ENCODE measurements around the gene NOL9. TPM values are rescaled to one million over a fixed set of nuclear protein-coding genes. Genes with fewer than 3 reads are reported as not detected.

Gene NOL9
- total RNA-seq, 1 donor from 2014 or later: 34.5 TPM

- H3K27ac Mint-ChIP-seq (ENCODE audit: unreplicated experiment): no peak overlapping the region
- no peak for DNase-seq
- H3K27me3 Mint-ChIP-seq (ENCODE audit: unreplicated experiment): peaks cover 9% of the 10 kb centered on the region
- H3K4me3 Mint-ChIP-seq (ENCODE audit: unreplicated experiment): no peak overlapping the region
- no peak for TF ChIP-seq CTCF (IDR thresholded peaks at IDR 0.05; ENCODE audit: partially characterized antibody, unreplicated experiment)
- H3K9me3 Mint-ChIP-seq (ENCODE audit: unreplicated experiment): peaks cover 10% of the 10 kb centered on the region
- H3K36me3 Mint-ChIP-seq (ENCODE audit: unreplicated experiment): peaks cover 10% of the 10 kb centered on the region
- peaks cover 6% of the 10 kb centered on the region for H3K4me1 Mint-ChIP-seq (ENCODE audit: low read depth, unreplicated experiment)
Measured at GRCh38 chr1:6572653-6573383, 18.5 kb upstream of the NOL9 start.

- Mint-ChIP-seq H3K27ac (ENCODE audit: unreplicated experiment) (no peak overlapping the region), H3K9me3 (ENCODE audit: unreplicated experiment) (peaks cover 10% of the 10 kb centered on the region), H3K36me3 (ENCODE audit: unreplicated experiment) (peaks cover 10% of the 10 kb centered on the region), H3K4me1 (ENCODE audit: low read depth, unreplicated experiment) (peaks cover 6% of the 10 kb centered on the region), H3K4me3 (ENCODE audit: unreplicated experiment) (no peak overlapping the region), H3K27me3 (ENCODE audit: unreplicated experiment) (peaks cover 9% of the 10 kb centered on the region)
- DNase-seq: no peak
- TF ChIP-seq CTCF (IDR thresholded peaks at IDR 0.05; ENCODE audit: partially characterized antibody, unreplicated experiment): no peak
Measured at GRCh38 chr1:6570987-6571386, 16.7 kb upstream of the NOL9 start.

GRCh38 chr1:6570100-6570499, 15.8 kb upstream of the NOL9 start:
- Mint-ChIP-seq H3K9me3 (ENCODE audit: unreplicated experiment) (peaks cover 10% of the 10 kb centered on the region), H3K27ac (ENCODE audit: unreplicated experiment) (no peak overlapping the region), H3K4me3 (ENCODE audit: unreplicated experiment) (no peak overlapping the region), H3K27me3 (ENCODE audit: unreplicated experiment) (peaks cover 9% of the 10 kb centered on the region), H3K36me3 (ENCODE audit: unreplicated experiment) (peaks cover 10% of the 10 kb centered on the region), H3K4me1 (ENCODE audit: low read depth, unreplicated experiment) (peaks cover 6% of the 10 kb centered on the region)
- no peak for DNase-seq
- TF ChIP-seq CTCF (IDR thresholded peaks at IDR 0.05; ENCODE audit: partially characterized antibody, unreplicated experiment): no peak

GRCh38 chr1:6569033-6569432, 14.7 kb upstream of the NOL9 start:
- no peak for DNase-seq

More at GRCh38 chr1:6569033-6569432, 14.7 kb upstream of the NOL9 start:
- H3K9me3 Mint-ChIP-seq (ENCODE audit: unreplicated experiment): peaks cover 7% of the 10 kb centered on the region
- H3K36me3 Mint-ChIP-seq (ENCODE audit: unreplicated experiment): peaks cover 10% of the 10 kb centered on the region
- peaks cover 9% of the 10 kb centered on the region for H3K27me3 Mint-ChIP-seq (ENCODE audit: unreplicated experiment)
- no peak overlapping the region for H3K27ac Mint-ChIP-seq (ENCODE audit: unreplicated experiment)
- H3K4me3 Mint-ChIP-seq (ENCODE audit: unreplicated experiment): no peak overlapping the region
- H3K4me1 Mint-ChIP-seq (ENCODE audit: low read depth, unreplicated experiment): peaks cover 6% of the 10 kb centered on the region
- TF ChIP-seq CTCF (IDR thresholded peaks at IDR 0.05; ENCODE audit: partially characterized antibody, unreplicated experiment): no peak

All from glutamatergic neuron (in vitro differentiated cells).